Measurements from ENCODE around the gene KCTD5. TPM values are rescaled to one million over a fixed set of nuclear protein-coding genes. Genes with fewer than 3 reads are reported as not detected.

KCTD5 gene
- polyA plus RNA-seq, 1 donor from 2014 or later: 42.7 TPM

DNA sequence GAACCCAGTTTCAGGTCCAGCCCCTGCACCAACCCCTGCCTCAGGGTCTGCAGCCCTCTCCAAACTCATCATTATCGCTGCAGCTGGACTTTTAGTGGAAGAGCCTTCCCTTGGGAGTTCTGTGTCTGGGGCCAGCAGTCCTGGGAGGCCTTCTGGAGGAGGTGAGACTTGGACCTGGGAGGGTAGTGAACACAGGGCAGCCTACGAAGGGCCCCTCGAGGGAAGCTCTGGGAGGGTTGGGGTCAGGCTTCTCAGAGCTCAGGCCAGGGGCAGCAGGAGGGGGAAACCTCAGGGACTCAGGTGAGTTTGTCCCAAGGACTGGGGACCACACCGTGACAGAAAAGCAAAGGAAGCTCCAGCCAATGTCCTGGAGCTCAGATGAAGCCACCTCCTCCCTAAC, 58.8 kb downstream of the KCTD5 start:
- no peak overlapping the region for H2AFZ ChIP-seq (ENCODE audit: low read depth, low read length)
- no peaks in the 10 kb centered on the region for H4K20me1 ChIP-seq (ENCODE audit: insufficient read depth)
- H3K9me2 ChIP-seq (ENCODE audit: insufficient read depth, low read length): no peaks in the 10 kb centered on the region
- no peaks in the 10 kb centered on the region for H3K27me3 ChIP-seq (ENCODE audit: insufficient read depth, low read depth, low read length)
- no peak overlapping the region for H3K4me3 ChIP-seq (ENCODE audit: low read length)
- H3K9me3 ChIP-seq (ENCODE audit: low read length): no peaks in the 10 kb centered on the region
- TF ChIP-seq, protein P1, sequence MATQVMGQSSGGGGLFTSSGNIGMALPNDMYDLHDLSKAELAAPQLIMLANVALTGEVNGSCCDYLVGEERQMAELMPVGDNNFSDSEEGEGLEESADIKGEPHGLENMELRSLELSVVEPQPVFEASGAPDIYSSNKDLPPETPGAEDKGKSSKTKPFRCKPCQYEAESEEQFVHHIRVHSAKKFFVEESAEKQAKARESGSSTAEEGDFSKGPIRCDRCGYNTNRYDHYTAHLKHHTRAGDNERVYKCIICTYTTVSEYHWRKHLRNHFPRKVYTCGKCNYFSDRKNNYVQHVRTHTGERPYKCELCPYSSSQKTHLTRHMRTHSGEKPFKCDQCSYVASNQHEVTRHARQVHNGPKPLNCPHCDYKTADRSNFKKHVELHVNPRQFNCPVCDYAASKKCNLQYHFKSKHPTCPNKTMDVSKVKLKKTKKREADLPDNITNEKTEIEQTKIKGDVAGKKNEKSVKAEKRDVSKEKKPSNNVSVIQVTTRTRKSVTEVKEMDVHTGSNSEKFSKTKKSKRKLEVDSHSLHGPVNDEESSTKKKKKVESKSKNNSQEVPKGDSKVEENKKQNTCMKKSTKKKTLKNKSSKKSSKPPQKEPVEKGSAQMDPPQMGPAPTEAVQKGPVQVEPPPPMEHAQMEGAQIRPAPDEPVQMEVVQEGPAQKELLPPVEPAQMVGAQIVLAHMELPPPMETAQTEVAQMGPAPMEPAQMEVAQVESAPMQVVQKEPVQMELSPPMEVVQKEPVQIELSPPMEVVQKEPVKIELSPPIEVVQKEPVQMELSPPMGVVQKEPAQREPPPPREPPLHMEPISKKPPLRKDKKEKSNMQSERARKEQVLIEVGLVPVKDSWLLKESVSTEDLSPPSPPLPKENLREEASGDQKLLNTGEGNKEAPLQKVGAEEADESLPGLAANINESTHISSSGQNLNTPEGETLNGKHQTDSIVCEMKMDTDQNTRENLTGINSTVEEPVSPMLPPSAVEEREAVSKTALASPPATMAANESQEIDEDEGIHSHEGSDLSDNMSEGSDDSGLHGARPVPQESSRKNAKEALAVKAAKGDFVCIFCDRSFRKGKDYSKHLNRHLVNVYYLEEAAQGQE (IDR thresholded peaks at IDR 0.05; ENCODE audit: borderline replicate concordance): no peak
- TF ChIP-seq EP300 (conservative IDR thresholded peaks at IDR 0.05; ENCODE audit: poor library complexity, severe bottlenecking): no peak
- no peak for TF ChIP-seq RAD21 (conservative IDR thresholded peaks at IDR 0.05)
- no peak for TF ChIP-seq POLR2AphosphoS5 (IDR thresholded peaks at IDR 0.05)
- TF ChIP-seq EZH2 (IDR thresholded peaks at IDR 0.05; ENCODE audit: borderline replicate concordance, insufficient read depth, low read length, poor library complexity, severe bottlenecking): no peak
- no peak for TF ChIP-seq SMC3 (conservative IDR thresholded peaks at IDR 0.05; ENCODE audit: poor library complexity)
- TF ChIP-seq, protein P2, sequence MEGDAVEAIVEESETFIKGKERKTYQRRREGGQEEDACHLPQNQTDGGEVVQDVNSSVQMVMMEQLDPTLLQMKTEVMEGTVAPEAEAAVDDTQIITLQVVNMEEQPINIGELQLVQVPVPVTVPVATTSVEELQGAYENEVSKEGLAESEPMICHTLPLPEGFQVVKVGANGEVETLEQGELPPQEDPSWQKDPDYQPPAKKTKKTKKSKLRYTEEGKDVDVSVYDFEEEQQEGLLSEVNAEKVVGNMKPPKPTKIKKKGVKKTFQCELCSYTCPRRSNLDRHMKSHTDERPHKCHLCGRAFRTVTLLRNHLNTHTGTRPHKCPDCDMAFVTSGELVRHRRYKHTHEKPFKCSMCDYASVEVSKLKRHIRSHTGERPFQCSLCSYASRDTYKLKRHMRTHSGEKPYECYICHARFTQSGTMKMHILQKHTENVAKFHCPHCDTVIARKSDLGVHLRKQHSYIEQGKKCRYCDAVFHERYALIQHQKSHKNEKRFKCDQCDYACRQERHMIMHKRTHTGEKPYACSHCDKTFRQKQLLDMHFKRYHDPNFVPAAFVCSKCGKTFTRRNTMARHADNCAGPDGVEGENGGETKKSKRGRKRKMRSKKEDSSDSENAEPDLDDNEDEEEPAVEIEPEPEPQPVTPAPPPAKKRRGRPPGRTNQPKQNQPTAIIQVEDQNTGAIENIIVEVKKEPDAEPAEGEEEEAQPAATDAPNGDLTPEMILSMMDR (IDR thresholded peaks at IDR 0.05; ENCODE audit: poor library complexity, severe bottlenecking): no peak
- no peak for TF ChIP-seq TAF1 (IDR thresholded peaks at IDR 0.05; ENCODE audit: low read depth)
- no peak for TF ChIP-seq MXI1 (conservative IDR thresholded peaks at IDR 0.05; ENCODE audit: poor library complexity, severe bottlenecking)
- no peak overlapping the region for H3K27ac ChIP-seq (ENCODE audit: low read length)
- H3F3A ChIP-seq (ENCODE audit: insufficient read depth, low read length, poor library complexity, severe bottlenecking): no peaks in the 10 kb centered on the region
- no peaks in the 10 kb centered on the region for H3K79me2 ChIP-seq (replicated peaks; ENCODE audit: insufficient read depth, low read length)
- no peaks in the 10 kb centered on the region for H3K36me3 ChIP-seq (ENCODE audit: insufficient read depth, low read length)
- H3K9ac ChIP-seq (ENCODE audit: low read length): no peak overlapping the region
- no peak overlapping the region for H3K4me2 ChIP-seq (ENCODE audit: low read length)

DNA sequence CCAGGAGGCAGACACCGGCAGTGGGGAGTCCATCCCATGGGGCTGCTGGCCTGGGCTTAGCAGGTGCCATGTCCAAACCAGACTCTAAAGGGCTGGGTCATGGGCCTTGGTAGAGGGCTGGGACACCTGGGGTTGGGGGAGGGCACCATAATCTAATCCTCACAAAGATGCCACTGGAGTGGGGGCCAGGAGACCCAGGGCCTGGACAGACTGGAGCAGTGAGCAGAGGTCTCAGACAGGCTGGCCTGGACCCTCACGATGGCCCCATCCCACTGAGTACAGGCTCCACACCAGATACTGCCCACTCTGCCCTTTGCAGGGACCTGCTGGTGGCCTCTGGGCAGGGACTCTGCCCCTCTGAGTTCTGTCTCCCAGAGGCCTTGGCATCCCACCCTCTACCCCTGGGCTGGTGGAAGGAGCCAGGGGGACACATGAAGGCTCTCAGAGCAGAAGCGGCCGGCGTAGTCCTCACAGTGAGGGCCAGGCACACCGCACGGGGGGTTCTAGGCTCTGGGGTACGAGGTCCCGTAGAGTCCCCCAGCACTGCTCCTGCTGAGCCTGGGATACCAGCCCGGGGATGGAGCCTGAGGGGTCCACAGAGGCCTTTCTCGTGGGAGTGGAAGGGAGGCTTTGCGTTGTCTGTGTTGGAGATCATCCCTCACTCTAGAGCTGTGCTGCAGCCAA, 60.1 kb downstream of the KCTD5 start:
- H3K27me3 ChIP-seq (ENCODE audit: insufficient read depth, low read depth, low read length): no peaks in the 10 kb centered on the region
- no peaks in the 10 kb centered on the region for H3K9me2 ChIP-seq (ENCODE audit: insufficient read depth, low read length)
- H3K79me2 ChIP-seq (replicated peaks; ENCODE audit: insufficient read depth, low read length): no peaks in the 10 kb centered on the region
- H3K4me3 ChIP-seq (ENCODE audit: low read length): no peak overlapping the region
- H4K20me1 ChIP-seq (ENCODE audit: insufficient read depth): no peaks in the 10 kb centered on the region
- TF ChIP-seq POLR2AphosphoS5 (IDR thresholded peaks at IDR 0.05) (no peak), EP300 (conservative IDR thresholded peaks at IDR 0.05; ENCODE audit: poor library complexity, severe bottlenecking) (no peak), TAF1 (IDR thresholded peaks at IDR 0.05; ENCODE audit: low read depth) (no peak), RAD21 (conservative IDR thresholded peaks at IDR 0.05) (no peak), SMC3 (conservative IDR thresholded peaks at IDR 0.05; ENCODE audit: poor library complexity) (no peak), EZH2 (IDR thresholded peaks at IDR 0.05; ENCODE audit: borderline replicate concordance, insufficient read depth, low read length, poor library complexity, severe bottlenecking) (no peak)
- TF ChIP-seq, protein P1 (IDR thresholded peaks at IDR 0.05; ENCODE audit: borderline replicate concordance): no peak
- no peak overlapping the region for H3K27ac ChIP-seq (ENCODE audit: low read length)
- H2AFZ ChIP-seq (ENCODE audit: low read depth, low read length): no peak overlapping the region
- H3K4me2 ChIP-seq (ENCODE audit: low read length): no peak overlapping the region
- H3F3A ChIP-seq (ENCODE audit: insufficient read depth, low read length, poor library complexity, severe bottlenecking): no peaks in the 10 kb centered on the region
- no peak overlapping the region for H3K9ac ChIP-seq (ENCODE audit: low read length)
- H3K9me3 ChIP-seq (ENCODE audit: low read length): no peaks in the 10 kb centered on the region
- H3K36me3 ChIP-seq (ENCODE audit: insufficient read depth, low read length): no peaks in the 10 kb centered on the region

All from neural cell (in vitro differentiated cells).